GM21576 (cell line): ENCODE data around the gene RLF.
A peak's percentile ranks its signal among the peaks of the same experiment; 100 is the strongest.
"Not testable (repeated sequence)": the region's sequence is repeated elsewhere in the genome, so short reads cannot be mapped to it uniquely, and the experiment has no call there.

ENCODE experiments used
- ATAC-seq: cut with Tn5 transposase; IDR thresholded peaks from one replicate; pipeline ENCODE4 v1.9.1; 2021; ENCODE audit warnings: mild to moderate bottlenecking, moderate library complexity; ENCODE audit not compliant: unreplicated experiment

The RLF gene

GRCh38 chr1:40171036-40171435 lies 9.8 kb downstream of the RLF start:
- no peak for ATAC-seq

DNA sequence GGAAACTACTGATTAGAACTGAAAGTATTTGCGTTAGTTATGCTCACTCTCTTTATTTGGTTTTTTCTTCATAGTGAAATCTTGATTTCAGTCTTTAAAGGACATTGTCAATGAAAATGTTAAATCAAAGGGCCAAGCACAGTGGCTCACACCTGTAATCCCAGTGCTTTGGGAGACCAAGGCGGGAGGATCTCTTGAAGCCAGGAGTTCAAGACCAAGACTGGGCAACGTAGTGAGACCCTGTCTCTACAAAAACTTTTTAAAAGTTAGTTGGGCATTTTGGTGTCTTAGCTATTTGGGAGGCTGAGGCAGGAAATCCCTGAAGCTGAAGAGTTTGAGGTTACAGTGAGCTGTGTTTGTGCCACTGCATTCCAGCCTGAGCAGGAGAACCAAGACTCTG lies 13.6 kb downstream of the RLF start:
- no peak for ATAC-seq

DNA sequence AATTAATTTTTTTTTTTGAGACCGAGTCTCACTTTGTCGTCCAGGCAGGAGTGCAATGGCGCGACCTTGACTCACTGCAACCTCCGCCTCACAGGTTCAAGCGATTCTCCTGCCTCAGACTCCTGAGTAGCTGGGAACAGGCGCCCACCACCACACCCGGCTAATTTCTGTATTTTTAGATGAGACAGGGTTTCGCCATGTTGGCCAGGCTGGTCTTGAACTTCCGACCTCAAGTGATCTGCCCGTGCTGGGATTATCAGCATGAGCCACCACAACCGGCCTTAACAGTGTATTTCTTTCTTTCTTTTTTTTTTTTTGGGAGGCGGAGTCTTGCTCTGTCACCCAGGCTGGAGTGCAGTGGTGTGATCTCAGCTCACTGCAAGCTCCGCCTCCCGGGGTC lies 15.8 kb downstream of the RLF start:
- not testable (repeated sequence) for ATAC-seq

GRCh38 chr1:40178200-40178599 lies 17.0 kb downstream of the RLF start:
- ATAC-seq = no peak

- ATAC-seq = no peak
These were observed 18.4 kb downstream of the RLF start for GRCh38 chr1:40179496-40180089.

GRCh38 chr1:40183055-40183710 lies 22.0 kb downstream of the RLF start:
- ATAC-seq = no peak

GRCh38 chr1:40184193-40184592 lies 23.0 kb downstream of the RLF start:
- no peak for ATAC-seq

GRCh38 chr1:40185951-40186864 lies 25.0 kb downstream of the RLF start:
- peak; percentile 93 for ATAC-seq

- no peak for ATAC-seq
These were observed 26.2 kb downstream of the RLF start for GRCh38 chr1:40187399-40187798.

GRCh38 chr1:40194639-40195038 lies 33.5 kb downstream of the RLF start:
- ATAC-seq = not testable (repeated sequence)

- no peak for ATAC-seq
These were observed 36.5 kb downstream of the RLF start for GRCh38 chr1:40197656-40198055.

DNA sequence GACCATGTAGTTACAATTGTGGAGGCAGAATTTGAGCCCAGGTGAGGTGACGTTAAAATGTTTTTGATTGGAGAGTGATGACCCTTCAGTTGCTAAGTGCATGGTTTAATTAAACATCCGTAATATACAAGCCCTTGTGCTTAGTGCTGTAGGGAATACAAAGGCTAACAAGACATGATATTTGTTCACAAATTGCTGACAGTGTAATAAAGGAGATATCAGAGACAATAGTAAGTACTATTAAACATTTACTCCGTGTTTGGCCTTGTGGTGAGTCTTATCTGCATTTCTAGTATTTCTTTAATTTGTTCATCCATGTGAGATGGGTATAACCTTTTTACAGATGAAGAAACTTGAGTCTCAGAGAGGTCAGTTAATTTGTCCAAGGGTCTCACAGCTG lies 37.9 kb downstream of the RLF start:
- no peak for ATAC-seq

GRCh38 chr1:40204856-40205255 lies 43.7 kb downstream of the RLF start:
- no peak for ATAC-seq

DNA sequence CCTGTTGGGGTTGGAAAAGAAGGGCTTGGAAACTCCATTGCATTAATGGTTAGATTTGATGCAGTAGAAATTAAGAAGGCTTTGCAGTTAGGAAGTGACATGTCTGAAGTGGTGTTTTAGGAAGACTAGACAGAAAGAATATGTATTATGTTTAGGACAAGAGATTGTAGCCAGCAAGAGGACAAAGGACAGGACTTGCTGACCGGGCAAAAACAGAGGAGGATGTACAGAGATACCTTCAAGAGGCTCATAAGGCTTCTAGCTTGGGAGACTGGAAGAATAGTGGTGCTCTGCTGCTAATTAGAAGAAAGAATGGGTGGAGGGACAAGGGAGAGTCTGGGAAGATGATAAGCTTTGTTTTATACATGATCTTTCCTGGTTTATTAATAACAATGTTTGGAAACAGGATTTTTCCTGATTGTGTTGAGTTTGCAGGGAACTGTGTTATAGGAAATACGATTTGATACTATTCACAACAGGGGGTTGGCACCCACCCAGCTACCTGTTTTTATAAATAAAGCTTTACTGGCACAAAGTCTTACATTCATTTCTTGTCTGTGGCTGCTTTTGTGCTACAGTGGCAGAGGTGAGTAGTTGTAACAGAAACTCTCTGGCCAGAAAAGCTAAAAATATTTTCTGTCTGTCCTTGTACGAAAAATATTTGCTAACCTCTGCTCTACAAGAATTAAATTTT lies 49.5 kb downstream of the RLF start:
- ATAC-seq = no peak

DNA sequence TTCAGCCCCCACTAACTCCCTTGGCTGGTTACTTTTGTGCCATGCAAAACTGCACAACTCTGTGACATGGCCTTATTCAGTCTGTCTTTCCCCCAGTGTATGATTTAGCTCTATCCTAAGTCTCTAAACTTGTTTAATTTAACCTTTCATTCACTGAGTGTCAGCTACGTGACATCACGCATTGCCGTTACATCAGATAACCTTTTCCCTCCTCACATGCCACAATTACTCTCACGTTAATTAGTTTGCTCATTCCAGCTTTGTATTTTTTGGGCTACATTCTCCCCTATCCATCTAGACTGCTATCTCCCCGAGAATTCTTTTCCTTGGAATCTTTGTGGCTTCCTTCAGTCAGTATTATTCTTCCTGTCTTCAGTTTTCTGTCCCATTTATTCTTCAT lies 57.1 kb downstream of the RLF start:
- no peak for ATAC-seq

DNA sequence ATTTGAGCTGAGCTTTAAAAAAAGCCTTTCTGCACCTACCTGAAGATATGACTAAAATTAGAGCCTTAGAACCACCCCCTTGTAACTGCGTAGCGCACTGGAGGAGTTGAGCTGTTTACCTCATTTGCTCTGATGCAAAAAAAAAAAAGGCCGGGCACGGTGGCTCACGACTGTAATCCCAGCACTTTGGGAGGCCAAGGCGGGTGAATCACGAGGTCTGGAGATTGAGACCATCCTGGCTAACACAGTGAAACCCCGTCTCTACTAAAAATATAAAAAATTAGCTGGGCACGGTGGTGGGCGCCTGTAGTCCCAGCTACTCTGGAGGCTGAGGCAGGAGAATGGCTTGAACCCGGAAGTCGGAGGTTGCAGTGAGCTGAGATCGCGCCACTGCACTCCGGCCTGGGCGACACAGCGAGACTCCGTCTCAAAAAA lies 60.3 kb downstream of the RLF start:
- ATAC-seq = not testable (repeated sequence)

DNA sequence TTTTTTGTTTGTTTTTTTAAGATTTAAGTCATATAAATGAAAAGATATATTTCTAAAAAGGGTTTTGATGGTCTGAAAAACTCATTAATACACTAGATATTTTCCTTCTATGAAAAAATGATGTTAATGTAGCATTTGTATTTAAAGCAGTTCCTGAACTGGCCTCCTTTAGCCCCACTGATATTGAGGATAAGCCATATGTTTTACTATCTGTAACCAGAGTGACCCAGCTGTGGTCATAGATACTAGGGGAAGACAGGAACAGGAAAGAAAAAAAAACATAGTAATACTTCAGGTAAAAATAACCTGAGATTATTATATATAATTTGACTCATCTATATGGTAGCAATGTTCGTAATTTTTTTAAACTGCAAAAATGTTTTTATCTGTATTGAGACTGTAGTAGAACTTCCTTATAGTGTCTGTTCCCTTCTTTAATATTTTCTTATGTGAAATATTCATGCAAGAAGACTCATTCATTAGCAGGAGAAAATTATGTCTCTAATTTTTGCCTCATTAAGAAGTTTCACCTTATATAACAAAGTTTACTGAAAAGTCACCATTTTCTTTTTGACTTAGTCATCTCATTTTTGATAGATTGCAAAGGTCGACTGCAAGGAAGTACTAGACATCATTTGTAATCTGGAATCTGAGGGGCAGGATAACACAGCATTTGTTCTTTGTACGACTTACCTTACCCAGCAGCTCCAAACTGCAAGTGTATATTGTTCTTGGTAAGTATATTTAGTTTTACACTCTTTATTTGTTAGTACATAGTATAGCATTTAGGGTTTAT lies 61.0 kb downstream of the RLF start:
- ATAC-seq = no peak

DNA sequence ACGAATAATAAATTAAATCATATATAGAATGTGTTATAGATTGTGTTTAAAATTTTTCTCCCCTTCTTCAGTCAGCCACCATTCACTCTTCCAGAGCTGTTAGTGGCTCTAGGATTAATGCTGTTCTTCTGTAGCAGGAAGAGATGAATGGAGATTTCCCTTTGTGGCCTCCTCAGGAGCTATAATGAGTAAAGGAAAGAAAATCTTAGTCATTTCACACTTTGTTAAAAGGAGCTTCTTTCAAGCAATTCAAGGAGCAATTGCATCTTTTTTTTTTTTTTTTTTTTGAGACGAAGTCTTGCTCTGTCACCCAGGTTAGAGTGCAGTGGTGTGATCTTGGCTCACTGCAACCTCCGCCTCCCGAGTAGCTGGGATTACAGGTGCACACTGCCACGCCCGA lies 62.9 kb downstream of the RLF start:
- ATAC-seq = no peak

GRCh38 chr1:40226192-40226591 lies 65.0 kb downstream of the RLF start:
- no peak for ATAC-seq

GRCh38 chr1:40232444-40232843 lies 71.3 kb downstream of the RLF start:
- peak; percentile 95 for ATAC-seq
